Right renal pelvis (tissue), 4 donors: ENCODE data around the gene STK24. TPM values are rescaled to one million over a fixed set of nuclear protein-coding genes. Genes with fewer than 3 reads are reported as not detected.

Source experiments
- DNase-seq, 4 donors: peaks; one replicate each; pipeline ENCODE4 v3.0.0-alpha.2; 2013; ENCODE audit warnings: low read depth in 4 of 4, low spot score in 3 of 4, missing footprints in 1 of 4
- polyA plus RNA-seq, 4 donors: library from polyadenylated mRNA; unstranded; fragments of 120-200 nt; gene quantifications; one replicate each; pipeline ENCODE4 v1.2.1, GENCODE V29; 2013; ENCODE audit not compliant: insufficient read length in 4 of 4

Gene STK24
- polyA plus RNA-seq, 4 donors: 117 to 134 (median 123) TPM

DNA sequence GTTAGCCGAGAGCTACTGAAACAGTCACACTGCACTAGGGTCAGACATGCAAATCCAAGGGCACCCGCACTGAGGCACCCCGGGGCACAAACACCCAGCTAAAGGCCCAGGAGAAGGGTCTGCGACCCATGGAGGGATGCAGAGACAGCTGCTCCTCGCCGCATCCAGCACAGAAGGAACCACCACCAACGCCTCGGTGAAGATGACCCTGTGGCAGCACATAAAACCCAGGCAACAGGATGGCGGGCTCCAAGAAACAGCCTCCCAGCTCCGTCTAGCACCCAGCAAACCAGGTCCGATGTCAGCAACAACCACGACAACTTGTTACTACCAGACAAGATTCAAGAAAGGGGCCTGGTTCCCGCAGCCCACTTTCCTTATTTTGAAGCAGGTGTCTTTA, 82.1 kb downstream of the STK24 start:
- no peak for DNase-seq

DNA sequence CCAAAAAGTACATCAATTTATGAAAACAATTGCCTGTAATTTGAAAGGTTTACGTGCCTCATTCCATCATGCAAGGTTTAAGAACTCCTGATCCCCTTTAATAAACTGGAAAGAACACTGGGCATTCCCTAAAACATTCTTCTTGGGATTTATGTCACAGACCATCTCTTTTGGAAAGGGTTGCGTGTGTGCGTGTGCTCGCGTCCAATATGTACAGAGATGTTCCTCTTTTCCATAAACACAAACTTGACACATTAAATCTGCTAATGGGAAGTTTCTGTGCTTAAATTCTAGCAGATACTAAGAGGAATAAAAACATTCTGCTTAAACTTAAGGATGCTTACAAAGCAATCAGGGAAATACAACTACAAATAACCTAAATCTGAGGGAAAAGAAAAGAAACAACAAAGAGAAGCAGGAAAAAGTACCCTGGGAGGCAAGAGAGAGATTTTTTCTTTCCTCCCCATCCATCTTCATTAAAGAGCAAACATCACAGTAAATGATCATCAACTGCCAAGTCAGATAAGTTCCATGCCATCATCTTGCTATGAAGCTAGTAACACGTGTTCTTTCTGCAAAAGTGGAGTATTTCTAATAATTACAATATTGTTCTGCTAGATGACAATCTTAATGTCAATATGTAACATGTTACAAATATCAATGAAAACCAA, 83.7 kb downstream of the STK24 start:
- DNase-seq: no peak

DNA sequence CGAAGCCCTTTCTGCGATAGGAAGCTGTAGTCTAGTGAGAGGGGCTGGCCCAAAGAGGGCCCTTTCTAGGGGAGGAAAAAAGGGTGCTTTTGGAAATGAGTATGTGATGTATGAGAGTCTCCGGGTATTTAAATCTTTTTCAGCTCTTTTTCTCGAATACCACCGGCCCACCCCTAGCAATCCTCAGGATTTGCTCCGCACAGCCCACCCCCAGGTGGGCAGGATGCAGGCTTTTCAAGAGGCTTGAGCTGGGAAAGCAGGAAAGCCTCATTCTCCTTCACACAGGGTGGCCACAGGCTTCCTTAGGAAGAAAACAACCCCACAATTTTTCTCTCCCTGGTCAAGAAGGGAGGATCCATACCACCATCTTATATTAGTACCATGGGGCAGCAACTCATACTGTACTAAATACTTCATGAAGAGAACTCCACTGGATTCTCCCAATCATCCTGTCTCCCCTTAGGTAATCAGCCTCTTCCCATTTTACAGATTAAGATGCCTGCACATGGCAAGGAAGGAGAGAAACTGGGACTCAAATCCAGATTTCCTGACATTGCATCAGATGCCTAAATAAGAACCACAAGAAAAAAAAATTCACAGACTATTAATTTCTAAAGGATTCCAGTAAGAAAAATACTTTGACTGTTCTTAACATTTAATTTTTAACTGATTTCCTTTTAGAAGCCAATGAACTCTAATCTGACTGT, 84.4 kb downstream of the STK24 start:
- DNase-seq: no peak

DNA sequence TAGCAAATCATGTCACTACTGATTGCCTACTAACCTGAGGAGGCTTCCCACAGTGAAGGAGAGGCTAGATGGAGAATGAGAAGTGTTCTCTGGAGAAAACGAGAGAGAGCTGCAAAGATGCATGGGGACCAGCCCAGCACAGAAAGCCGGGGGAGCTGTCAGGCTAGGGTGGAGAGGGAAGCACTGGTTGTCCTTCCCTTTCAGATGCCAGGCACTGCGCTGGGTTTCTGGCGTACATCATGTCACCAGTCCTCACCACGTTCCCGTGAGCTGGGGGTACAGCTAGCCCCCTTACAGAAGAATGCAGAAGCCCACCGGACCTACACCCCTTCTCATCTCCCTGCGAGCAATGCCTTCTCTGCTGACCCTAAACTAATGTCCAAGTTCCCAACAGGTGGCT, 86.0 kb downstream of the STK24 start:
- no peak for DNase-seq

DNA sequence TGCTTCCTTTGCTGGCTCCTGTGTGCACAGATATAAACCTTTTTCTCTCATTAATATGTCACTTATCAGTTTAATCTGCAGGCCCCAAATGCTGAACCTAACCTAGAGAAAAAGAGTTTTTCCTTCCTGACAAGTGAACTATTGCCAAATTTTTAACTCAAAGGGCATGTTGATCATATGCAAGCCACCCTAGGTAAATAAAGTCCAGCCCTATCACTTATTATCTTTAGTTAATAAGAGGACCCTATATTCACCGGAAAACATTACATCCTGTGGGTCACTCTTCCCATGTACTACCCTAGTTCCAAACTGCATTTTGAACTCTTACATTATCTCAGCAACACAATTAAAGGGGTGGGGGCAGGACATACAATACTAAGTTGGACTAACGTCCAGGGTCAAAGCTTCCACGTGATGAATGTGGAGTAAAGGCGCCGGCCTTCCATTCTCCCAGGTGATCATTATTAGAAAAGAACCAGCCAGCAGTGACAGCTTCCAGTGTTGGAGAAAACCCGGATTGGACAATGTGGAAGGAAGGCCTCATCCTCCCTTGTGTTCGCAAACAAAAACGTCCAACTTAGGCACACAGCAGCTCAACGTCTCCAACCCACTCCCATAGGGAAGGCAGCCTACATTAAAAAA, 86.6 kb downstream of the STK24 start:
- DNase-seq: no peak

DNA sequence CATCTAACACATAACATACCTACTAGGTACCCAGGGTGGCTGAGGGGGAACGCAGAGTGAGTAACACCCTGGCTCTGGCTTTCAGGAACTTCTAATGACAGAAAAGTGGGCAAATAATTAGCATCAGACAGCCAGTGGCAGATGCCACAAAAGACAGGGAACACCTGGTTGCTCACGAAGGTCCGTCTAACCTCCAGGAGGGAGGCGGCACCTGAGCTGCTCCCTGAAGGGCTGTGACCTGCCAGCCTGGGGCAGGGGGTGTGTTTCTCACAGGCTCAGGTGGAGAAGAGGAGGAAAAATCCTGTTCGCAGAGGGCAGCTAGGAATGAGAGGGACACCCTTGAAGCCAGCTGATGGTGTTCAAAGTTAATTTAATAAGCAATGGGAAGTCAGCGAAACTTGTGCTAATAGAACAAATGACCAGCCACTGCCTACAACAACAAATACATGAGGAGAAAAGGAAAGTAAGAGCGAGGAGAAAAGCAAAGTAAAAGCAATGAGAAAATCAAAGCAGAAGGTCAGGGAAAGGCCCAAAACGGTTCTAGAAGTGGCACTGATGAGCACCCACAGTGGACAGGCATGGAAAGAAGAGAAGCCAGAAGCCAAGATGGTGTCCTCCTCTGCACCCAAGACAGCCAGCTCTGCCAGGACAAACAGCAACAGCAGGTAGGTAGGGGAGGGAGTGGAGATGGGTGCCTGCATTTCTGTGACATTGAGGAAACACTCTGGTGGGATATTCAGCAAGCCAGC, 87.3 kb downstream of the STK24 start:
- no peak for DNase-seq

DNA sequence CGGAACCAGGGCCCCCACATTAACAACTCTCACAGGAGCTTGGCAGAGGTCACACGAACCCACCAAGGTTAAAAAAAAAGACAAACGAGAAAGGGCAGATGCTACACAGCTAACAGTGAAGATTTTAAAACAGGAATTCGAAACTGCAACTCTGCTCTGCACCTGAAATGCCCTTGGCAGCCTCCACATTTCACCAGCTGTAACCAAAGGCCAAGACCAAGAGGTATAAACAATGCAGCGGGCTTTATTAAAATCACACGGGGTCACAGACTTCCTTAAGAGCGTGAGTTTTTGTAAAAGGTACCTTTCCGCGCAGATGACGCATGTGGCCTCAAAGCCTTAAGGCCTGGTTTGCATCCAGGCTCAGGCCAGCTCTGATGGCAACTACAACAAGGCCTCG, 88.2 kb downstream of the STK24 start:
- no peak for DNase-seq

DNA sequence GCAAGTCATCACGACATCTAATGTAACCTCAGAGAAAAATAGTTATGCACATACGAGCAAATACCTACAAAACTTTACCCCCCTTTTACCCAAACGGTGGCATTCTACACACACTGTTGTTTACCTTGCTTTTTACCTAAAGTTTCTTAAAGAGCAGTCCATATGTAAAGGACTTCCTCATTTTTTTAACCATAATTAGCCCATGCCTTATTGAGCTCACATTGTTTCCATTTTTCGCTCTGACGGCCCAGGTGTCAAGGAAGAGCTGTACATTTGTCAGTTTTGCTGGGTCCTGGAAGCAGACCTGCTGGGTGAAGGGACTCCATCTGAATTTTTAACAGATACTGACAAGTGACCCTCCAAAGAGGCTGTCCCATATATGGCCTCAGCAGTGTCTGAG, 89.4 kb downstream of the STK24 start:
- no peak for DNase-seq

DNA sequence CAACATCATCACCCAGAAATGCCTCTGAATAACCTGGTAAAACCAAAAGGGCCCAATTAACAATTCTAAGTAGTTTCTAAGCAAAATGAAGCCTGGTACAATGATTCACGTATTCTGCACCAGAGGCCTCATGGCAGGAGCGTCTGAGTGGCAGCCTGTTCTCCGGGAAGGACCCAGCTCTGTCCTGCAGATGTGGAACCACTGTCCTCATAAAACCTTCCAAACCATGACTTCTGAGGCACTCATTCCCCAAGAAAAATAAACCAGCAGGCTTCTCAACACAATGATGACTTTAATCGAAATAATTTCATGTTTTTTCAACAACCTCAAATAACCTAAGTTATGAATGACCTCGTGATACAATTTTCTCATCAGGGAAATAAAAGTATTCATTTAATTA, 89.9 kb downstream of the STK24 start:
- DNase-seq: no peak

DNA sequence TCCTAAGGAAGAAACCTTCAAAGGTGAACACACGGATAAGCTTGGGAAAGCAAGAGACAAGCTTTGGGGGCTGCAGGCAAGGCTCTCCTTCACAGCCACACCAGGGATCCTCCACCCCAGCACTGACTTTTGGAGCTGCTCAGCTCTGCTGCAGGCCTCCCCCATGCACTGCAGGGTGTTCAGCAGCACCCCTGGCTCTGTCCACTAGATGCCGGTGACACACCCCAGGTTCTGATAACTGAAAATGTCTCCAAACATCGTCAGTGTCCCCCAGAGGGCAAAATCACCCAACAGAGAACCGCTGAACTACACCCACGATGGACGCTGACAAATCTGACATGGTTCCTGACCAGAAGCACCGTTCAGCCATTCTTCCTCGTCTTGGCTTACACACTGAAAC, 90.5 kb downstream of the STK24 start:
- no peak for DNase-seq

DNA sequence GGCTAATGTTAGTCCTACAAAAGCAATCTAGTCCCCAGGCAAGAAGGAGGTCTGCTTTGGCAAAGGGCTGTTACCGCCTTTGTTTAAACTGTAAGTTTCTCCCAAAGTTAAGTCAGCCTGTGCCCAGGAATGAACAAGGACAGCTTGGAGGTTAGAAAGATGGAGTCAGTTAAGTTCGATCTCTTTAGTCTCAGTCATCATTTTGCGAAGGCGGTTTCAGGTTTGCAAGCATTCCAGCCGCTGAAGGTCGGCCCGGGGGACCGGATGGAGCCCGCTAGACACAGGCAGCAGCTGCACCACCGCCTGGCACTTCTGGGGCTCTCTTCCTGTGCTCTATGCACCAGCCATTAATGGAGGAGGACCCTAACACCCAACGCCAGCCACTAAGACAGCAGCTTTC, 91.3 kb downstream of the STK24 start:
- no peak for DNase-seq

DNA sequence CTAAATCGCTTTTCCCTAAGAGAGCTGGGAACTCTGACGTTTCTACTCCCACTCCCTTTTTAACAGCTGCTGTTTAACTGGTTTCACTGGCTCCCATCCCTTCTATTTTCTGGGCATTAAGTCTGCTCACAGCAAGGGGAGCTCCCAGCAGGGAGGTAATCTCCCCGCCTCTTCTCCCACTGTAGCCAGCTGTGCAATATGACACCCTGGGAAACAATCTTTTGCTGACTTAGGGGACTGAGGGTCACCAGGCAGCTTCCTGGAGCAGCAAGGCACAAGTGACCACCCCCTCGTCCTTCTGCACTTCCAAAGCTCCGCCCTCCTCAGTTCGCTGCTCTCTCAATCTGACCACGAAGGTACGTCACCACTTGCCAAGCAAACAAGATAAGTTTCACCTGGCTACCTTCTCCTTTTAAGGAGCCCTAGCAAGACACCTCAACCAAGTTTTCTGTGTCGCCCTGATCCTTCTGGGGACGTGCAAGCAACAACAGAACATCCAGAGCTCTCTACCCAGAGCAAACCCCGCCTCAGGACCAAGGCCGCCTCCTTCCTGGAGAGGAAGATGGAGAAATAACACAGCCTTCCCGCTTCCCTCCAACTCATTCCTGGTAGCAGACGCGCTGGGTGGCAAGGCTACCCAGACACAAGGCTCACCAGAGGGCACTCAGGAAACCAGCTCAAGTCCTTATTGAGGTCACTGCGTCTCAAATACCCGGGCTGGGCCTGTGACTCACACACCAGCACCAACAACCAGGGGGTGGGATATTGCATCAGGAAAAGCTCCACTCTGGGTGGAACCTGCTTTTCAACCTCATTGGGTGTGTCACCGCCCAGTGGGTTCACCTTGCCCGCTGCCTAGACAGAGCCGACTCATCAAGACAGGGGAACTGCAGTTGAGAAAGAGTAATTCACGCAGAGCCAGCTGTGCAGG, 92.4 kb downstream of the STK24 start:
- peak; percentile 71 to 86 (median 77) for DNase-seq

DNA sequence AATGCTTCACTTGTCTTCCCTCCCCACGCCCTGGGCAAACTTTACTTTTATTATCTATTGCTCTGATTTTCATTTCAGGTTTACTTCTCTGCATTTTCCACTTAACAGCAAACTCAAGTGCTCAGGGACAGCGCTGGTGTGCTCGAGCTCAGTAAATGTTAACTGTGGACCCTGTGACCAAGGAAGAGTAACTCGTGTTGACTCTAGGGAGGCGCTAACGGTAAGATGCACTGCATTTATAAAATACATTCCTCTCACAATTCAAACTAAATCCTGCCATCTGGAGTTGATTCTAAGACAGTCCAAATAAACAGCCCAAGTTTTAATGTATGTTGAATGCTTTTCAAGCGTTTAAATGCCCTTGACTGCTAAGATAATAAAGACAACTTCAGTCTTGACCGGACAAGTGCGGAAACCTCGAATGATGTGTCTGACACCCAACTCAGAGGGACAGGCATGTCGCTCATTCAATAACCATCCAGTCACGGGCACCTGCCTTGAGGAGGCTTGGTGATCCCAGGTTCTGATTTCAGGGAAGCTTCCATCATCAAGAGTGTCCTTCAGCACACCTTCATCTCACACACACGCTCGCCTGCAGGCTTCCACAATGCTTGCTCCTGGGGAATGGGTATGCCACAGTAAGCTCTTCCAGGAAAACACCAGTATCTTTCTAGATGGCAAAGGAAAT, 93.2 kb downstream of the STK24 start:
- no peak for DNase-seq

DNA sequence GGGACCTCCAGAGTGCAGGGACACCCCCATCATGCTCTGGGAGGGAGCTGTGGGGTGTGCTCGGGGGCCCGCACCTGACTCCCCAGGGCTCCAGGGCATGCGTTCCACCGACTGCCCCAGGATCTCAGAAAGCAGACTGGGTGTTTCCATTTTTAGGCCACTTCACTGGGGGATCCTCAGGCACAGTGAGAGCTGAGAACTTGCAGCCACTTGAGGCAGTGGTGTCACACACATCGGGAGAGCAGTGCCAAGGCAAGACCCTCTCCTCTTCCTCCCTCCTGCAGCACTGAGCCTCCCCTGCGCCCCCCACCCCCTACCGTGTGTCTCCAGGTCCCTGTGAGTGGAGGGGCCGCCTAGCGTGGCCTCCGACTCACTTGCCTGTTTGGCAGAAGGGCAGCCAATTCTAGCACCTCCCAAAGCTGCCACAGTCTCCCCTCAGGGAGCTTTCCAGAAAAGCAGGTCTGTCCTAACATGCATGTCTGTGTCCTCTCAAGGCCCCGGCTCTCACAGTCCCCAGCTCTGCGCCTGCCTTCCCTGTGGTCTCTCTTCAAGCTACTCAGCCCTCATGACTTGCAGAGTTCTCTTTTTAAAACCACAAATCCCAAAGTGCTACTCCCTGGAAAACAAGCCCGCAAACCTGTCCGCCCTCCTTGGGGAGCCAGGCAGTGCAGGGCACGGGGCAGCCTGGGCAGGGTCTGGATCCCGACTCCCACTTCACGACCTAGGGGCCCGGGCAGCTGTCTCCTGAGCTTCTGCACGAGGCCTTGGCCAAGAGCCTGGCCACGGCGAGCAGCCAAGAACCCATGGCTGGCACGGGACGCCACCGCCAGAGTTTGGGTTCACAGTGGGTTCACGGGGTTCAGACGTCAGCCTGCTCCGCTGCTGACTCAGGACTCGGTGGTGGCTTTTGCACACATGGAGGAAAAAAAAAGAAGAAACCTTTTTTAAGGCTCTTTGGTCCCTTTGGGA, 94.1 kb downstream of the STK24 start:
- no peak for DNase-seq

DNA sequence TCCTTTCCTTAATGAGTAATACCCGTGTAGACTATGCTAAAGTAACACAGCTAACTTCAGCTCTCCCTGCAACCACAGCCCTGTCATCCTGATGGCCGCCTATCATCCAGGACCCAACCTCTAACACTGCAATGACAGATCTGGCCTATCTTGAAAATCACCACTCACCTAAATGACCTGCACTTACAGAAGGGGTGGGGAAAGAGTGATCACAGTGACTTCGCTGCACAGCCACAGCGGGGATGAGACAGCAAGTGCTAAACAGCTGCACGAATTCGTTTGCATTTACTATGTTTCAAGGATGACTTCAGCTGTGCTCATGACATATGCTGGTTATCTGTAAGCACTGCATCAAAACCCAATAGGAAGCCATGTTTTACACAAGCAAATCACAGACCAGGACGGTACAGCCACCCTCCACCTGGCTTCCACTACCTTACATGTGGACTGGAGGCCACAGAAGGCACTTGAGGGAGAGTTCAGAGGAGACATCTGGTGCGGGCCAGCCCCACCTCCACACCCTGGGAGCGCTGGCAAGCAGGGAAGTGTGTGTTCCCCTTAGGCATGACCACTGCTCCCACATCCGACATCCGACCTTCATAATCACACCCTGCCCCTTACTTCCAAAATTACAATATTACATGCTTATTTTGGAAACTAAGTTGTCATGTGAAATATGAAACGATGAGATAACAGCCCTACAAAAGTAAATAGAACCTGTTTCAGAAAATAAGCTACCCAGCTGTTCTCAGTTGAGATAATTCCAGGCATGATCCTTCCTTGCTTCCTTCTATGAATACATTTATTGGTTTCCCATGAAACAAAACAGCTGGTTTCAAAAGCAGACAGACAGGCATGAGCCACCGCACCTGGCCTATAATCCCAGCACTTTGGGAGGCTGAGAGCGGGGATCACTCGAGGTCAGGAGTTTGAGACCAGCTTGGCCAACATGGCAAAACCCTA, 95.7 kb downstream of the STK24 start:
- no peak for DNase-seq

DNA sequence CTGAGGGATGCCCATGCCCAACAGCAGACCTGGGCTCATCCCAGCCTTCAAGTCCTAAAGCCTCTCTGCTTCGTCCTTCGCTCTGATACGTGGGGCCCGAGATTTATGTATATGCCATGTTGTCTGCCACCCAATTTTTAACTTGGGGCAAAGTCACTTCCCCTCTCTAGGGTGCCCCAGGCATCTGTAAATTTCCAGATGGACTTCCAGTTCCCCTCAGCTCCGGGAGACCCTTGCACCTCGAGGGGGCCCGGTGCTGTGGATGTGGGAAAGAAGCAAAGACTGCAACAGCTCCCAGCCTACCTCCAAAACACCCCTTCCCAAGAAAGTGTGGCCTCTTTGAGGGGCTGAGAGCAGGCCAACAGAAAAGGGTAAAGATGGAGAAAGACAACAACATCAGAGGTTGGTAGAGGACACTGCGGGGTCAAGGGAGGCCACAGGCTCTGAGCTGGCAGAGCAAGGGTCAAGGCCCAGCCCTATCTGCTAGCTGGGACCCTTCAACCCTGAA, 97.4 kb downstream of the STK24 start:
- no peak for DNase-seq
